HepG2 (cell line): ENCODE measurements around the gene TMEM86B. TPM values are rescaled to one million over a fixed set of nuclear protein-coding genes. Genes with fewer than 3 reads are reported as not detected.

Experiments used
- DPF2 ChIP-seq: sonication (generic); formaldehyde crosslinking; IDR thresholded peaks from 2 replicates; pipeline ENCODE4 v1.4.0; 2020; ENCODE audit warnings: mild to moderate bottlenecking, low read depth, missing genetic modification reagents, borderline replicate concordance
- GTF2F1 ChIP-seq: fragments of 150-350 bp; IDR thresholded peaks from 2 replicates; pipeline ENCODE4 v1.6.1; 2014; ENCODE audit warnings: low read length
- NAIF1 ChIP-seq: sonication (generic); formaldehyde crosslinking; IDR thresholded peaks from 2 replicates; pipeline ENCODE4 v1.5.0; 2020; ENCODE audit warnings: mild to moderate bottlenecking, missing genetic modification reagents, borderline replicate concordance
- NFRKB ChIP-seq: fragments of 450-650 bp; IDR thresholded peaks from 2 replicates; pipeline ENCODE4 v1.6.1; 2017
- NR2F2 ChIP-seq: IDR thresholded peaks from 2 replicates; pipeline ENCODE4 v1.6.1; 2012; ENCODE audit warnings: low read depth, inconsistent platforms, borderline replicate concordance
- POLR2AphosphoS2 ChIP-seq: IDR thresholded peaks from 2 replicates; pipeline ENCODE4 v1.6.1; 2011; ENCODE audit warnings: low read depth, low read length, improper control_type of control experiment
- RARG ChIP-seq: sonication (generic); formaldehyde crosslinking; IDR thresholded peaks from 2 replicates; pipeline ENCODE4 v1.4.0; 2020; ENCODE audit warnings: low read depth, mild to moderate bottlenecking, missing genetic modification reagents
- STAT5B ChIP-seq: sonication (generic); formaldehyde crosslinking; IDR thresholded peaks from 2 replicates; pipeline ENCODE4 v1.4.0; 2020; ENCODE audit warnings: missing genetic modification reagents
- TEAD2 ChIP-seq: sonication (generic); formaldehyde crosslinking; IDR thresholded peaks from 2 replicates; pipeline ENCODE4 v1.9.0; 2021; ENCODE audit warnings: missing genetic modification reagents
- TMF1 ChIP-seq: sonication (generic); formaldehyde crosslinking; IDR thresholded peaks from 2 replicates; pipeline ENCODE4 v1.8.1; 2022; ENCODE audit warnings: low read depth, missing genetic modification reagents
- TP53 ChIP-seq: sonication (generic); formaldehyde crosslinking; conservative IDR thresholded peaks from 2 replicates; pipeline ENCODE4 v1.4.0; 2020; ENCODE audit warnings: missing genetic modification reagents
- ZBTB8A ChIP-seq: sonication (generic); formaldehyde crosslinking; IDR thresholded peaks from 2 replicates; pipeline ENCODE4 v1.4.0; 2020; ENCODE audit warnings: mild to moderate bottlenecking, low read depth, missing genetic modification reagents, borderline replicate concordance
- ZNF326 ChIP-seq: sonication (generic); formaldehyde crosslinking; IDR thresholded peaks from 2 replicates; pipeline ENCODE4 v1.4.0; 2020; ENCODE audit warnings: missing genetic modification reagents, borderline replicate concordance
- ZNF335 ChIP-seq: sonication (generic); formaldehyde crosslinking; IDR thresholded peaks from 2 replicates; pipeline ENCODE4 v1.4.0; 2020; ENCODE audit warnings: missing genetic modification reagents
- ZNF550 ChIP-seq: sonication (generic); formaldehyde crosslinking; IDR thresholded peaks from 2 replicates; pipeline ENCODE4 v1.4.0; 2020; ENCODE audit warnings: mild to moderate bottlenecking, missing genetic modification reagents, borderline replicate concordance
- ZNF782 ChIP-seq: sonication (generic); formaldehyde crosslinking; IDR thresholded peaks from 2 replicates; pipeline ENCODE4 v1.4.0; 2020; ENCODE audit warnings: missing genetic modification reagents, mild to moderate bottlenecking, borderline replicate concordance
- ZNF83 ChIP-seq: sonication (generic); formaldehyde crosslinking; IDR thresholded peaks from 2 replicates; pipeline ENCODE4 v1.4.0; 2020; ENCODE audit warnings: missing genetic modification reagents, mild to moderate bottlenecking, borderline replicate concordance
- polyA plus RNA-seq, 8 experiments: library from polyadenylated mRNA; depleted of rRNA in 3 of 8; stranded (reverse) in 7 of 8; unstranded in 1 of 8; fragments of >200 nt; fragmentation: Illumina TruSeq in 4 of 8; extraction: Trizol in 4 of 8; gene quantifications; 2 replicates each; pipeline versions ENCODE4 v1.2.1 to v1.2.3, GENCODE V29; 2011 to 2016; ENCODE audit warnings: low read depth in 4 of 8, missing spikeins in 1 of 8, mixed read lengths in 1 of 8; ENCODE audit not compliant: insufficient read depth in 1 of 8
- total RNA-seq, 5 experiments: library from RNA; depleted of rRNA; stranded (reverse); fragments of >200 nt; fragmentation: Illumina TruSeq; extraction: Trizol; gene quantifications; 2 replicates each; pipeline ENCODE4 v1.2.3, GENCODE V29; 2016; ENCODE audit warnings: low read depth in 1 of 5
- TF ChIP-seq, protein P1 (sequence below): sonication (generic); formaldehyde crosslinking; IDR thresholded peaks from 2 replicates; pipeline ENCODE4 v1.4.0; 2020; ENCODE audit warnings: mild to moderate bottlenecking, missing genetic modification reagents, borderline replicate concordance
- TF ChIP-seq, protein P2 (sequence below): sonication (generic); formaldehyde crosslinking; IDR thresholded peaks from 2 replicates; pipeline ENCODE4 v1.9.0; 2021; ENCODE audit warnings: missing genetic modification reagents, mild to moderate bottlenecking, borderline replicate concordance
- TF ChIP-seq, protein P3 (sequence below): IDR thresholded peaks from 2 replicates; pipeline ENCODE4 v1.6.1; 2016; ENCODE audit warnings: mild to moderate bottlenecking, missing biosample characterization, missing genetic modification reagents
- TF ChIP-seq, protein P4 (sequence below): sonication (generic); formaldehyde crosslinking; conservative IDR thresholded peaks from 2 replicates; pipeline ENCODE4 v1.4.0; 2020; ENCODE audit warnings: missing genetic modification reagents

The TMEM86B gene
- total and polyA plus RNA-seq, 2 of the 13 experiments (the other 11 are each of a cell fraction or from before 2014, with no cell fraction given), result 7.7 to 9.6 TPM

- no peak for TF ChIP-seq NFRKB
- peak; percentile 93; the same call in 1 of the 2 replicates for TF ChIP-seq ZNF550 (CRISPR knock-in tag)
- TF ChIP-seq ZBTB8A (CRISPR knock-in tag), result no peak
- peak; percentile 88 for TF ChIP-seq ZNF335 (CRISPR knock-in tag)
- no peak; the same call in 1 of the 2 replicates for TF ChIP-seq ZNF782 (CRISPR knock-in tag)
- peak; percentile 90 for TF ChIP-seq NAIF1 (CRISPR knock-in tag)
- no peak; the same call in 1 of the 2 replicates for TF ChIP-seq NR2F2
- TF ChIP-seq, protein P1, sequence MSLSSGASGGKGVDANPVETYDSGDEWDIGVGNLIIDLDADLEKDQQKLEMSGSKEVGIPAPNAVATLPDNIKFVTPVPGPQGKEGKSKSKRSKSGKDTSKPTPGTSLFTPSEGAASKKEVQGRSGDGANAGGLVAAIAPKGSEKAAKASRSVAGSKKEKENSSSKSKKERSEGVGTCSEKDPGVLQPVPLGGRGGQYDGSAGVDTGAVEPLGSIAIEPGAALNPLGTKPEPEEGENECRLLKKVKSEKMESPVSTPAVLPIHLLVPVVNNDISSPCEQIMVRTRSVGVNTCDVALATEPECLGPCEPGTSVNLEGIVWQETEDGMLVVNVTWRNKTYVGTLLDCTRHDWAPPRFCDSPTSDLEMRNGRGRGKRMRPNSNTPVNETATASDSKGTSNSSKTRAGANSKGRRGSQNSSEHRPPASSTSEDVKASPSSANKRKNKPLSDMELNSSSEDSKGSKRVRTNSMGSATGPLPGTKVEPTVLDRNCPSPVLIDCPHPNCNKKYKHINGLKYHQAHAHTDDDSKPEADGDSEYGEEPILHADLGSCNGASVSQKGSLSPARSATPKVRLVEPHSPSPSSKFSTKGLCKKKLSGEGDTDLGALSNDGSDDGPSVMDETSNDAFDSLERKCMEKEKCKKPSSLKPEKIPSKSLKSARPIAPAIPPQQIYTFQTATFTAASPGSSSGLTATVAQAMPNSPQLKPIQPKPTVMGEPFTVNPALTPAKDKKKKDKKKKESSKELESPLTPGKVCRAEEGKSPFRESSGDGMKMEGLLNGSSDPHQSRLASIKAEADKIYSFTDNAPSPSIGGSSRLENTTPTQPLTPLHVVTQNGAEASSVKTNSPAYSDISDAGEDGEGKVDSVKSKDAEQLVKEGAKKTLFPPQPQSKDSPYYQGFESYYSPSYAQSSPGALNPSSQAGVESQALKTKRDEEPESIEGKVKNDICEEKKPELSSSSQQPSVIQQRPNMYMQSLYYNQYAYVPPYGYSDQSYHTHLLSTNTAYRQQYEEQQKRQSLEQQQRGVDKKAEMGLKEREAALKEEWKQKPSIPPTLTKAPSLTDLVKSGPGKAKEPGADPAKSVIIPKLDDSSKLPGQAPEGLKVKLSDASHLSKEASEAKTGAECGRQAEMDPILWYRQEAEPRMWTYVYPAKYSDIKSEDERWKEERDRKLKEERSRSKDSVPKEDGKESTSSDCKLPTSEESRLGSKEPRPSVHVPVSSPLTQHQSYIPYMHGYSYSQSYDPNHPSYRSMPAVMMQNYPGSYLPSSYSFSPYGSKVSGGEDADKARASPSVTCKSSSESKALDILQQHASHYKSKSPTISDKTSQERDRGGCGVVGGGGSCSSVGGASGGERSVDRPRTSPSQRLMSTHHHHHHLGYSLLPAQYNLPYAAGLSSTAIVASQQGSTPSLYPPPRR, result peak; percentile 11; the same call in 1 of the 2 replicates
- TF ChIP-seq GTF2F1, result peak; percentile 63; the same call in 1 of the 2 replicates
- TF ChIP-seq TEAD2 (CRISPR knock-in tag), result peak; percentile 81; the same call in 1 of the 2 replicates
- TF ChIP-seq TMF1 (CRISPR knock-in tag), result peak; percentile 99
- peak; percentile 78; the same call in 1 of the 2 replicates for TF ChIP-seq STAT5B
- no peak; the same call in 1 of the 2 replicates for TF ChIP-seq DPF2 (CRISPR knock-in tag)
- TF ChIP-seq RARG, result peak; percentile 93; the same call in 1 of the 2 replicates
- TF ChIP-seq, protein P2, sequence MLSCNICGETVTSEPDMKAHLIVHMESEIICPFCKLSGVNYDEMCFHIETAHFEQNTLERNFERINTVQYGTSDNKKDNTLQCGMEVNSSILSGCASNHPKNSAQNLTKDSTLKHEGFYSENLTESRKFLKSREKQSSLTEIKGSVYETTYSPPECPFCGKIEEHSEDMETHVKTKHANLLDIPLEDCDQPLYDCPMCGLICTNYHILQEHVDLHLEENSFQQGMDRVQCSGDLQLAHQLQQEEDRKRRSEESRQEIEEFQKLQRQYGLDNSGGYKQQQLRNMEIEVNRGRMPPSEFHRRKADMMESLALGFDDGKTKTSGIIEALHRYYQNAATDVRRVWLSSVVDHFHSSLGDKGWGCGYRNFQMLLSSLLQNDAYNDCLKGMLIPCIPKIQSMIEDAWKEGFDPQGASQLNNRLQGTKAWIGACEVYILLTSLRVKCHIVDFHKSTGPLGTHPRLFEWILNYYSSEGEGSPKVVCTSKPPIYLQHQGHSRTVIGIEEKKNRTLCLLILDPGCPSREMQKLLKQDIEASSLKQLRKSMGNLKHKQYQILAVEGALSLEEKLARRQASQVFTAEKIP, result no peak
- TF ChIP-seq, protein P3, sequence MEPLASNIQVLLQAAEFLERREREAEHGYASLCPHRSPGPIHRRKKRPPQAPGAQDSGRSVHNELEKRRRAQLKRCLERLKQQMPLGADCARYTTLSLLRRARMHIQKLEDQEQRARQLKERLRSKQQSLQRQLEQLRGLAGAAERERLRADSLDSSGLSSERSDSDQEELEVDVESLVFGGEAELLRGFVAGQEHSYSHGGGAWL (CRISPR knock-in tag), result peak; percentile 97
- TF ChIP-seq ZNF326 (CRISPR knock-in tag), result peak; percentile 62; the same call in 1 of the 2 replicates
- TF ChIP-seq POLR2AphosphoS2, result no peak
- TF ChIP-seq, protein P4, sequence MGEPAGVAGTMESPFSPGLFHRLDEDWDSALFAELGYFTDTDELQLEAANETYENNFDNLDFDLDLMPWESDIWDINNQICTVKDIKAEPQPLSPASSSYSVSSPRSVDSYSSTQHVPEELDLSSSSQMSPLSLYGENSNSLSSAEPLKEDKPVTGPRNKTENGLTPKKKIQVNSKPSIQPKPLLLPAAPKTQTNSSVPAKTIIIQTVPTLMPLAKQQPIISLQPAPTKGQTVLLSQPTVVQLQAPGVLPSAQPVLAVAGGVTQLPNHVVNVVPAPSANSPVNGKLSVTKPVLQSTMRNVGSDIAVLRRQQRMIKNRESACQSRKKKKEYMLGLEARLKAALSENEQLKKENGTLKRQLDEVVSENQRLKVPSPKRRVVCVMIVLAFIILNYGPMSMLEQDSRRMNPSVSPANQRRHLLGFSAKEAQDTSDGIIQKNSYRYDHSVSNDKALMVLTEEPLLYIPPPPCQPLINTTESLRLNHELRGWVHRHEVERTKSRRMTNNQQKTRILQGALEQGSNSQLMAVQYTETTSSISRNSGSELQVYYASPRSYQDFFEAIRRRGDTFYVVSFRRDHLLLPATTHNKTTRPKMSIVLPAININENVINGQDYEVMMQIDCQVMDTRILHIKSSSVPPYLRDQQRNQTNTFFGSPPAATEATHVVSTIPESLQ (CRISPR knock-in tag), result peak; percentile 62; the same call in 1 of the 2 replicates
- TF ChIP-seq ZNF83, result peak; percentile 91
- peak; percentile 89; the same call in 1 of the 2 replicates for TF ChIP-seq TP53 (CRISPR knock-in tag)
Measured at GRCh38 chr19:55216461-55217198, 11.9 kb downstream of the TMEM86B start (continued).
